Measurements from ENCODE around the gene TWIST2. TPM values are rescaled to one million over a fixed set of nuclear protein-coding genes. Genes with fewer than 3 reads are reported as not detected.

TWIST2 gene
- polyA plus RNA-seq, 1 of the 3 experiments (the other 2 are of a cell fraction): 19.5 TPM

GRCh38 chr2:238850091-238850490, 2.2 kb downstream of the TWIST2 start:
- H3K9ac ChIP-seq: peak overlapping the region; percentile 78; the same call in 1 of the 2 replicates
- H2AFZ ChIP-seq (ENCODE audit: low read depth): no peak overlapping the region
- H3K9me2 ChIP-seq: no peaks in the 10 kb centered on the region
- WGBS (ENCODE audit: low lambda C conversion rate): 89% methylated on average over 2 of the region's 2 CpGs
- DNase-seq: no peak
- H3K4me3 ChIP-seq (ENCODE audit: low read depth in 2 of 2, low read length in 1 of 2): peak overlapping the region in 1 of 2 experiments; percentile 89; a peak in 2 of 4 replicates
- H3K27ac ChIP-seq (ENCODE audit: low read depth in 2 of 2, low read length in 1 of 2): no peak overlapping the region
- no peaks in the 10 kb centered on the region for H3K9me3 ChIP-seq
- no peaks in the 10 kb centered on the region for H4K20me1 ChIP-seq (ENCODE audit: insufficient read depth)
- POLR2A ChIA-PET: no interaction called here
- H3K79me2 ChIP-seq (ENCODE audit: insufficient read depth): peaks cover 11% of the 10 kb centered on the region
- H3K27me3 ChIP-seq (ENCODE audit: insufficient read depth): no peaks in the 10 kb centered on the region
- CTCF ChIA-PET: interaction anchor here (1.5 to 2.0 kb wide), 2 partner anchors 24 to 65 kb away, joined by 5 to 7 read pairs; no protein-coding TSS in a partner anchor
- peak overlapping the region; percentile 94 for H3K4me2 ChIP-seq
- no peak for TF ChIP-seq RFX5 (IDR thresholded peaks at IDR 0.05; ENCODE audit: low read length)
- no peak for TF ChIP-seq JUND (IDR thresholded peaks at IDR 0.05)
- TF ChIP-seq TCF12 (IDR thresholded peaks at IDR 0.05): no peak
- no peak for TF ChIP-seq TEAD4 (IDR thresholded peaks at IDR 0.05; ENCODE audit: borderline replicate concordance, insufficient read depth)
- TF ChIP-seq MXI1 (IDR thresholded peaks at IDR 0.05; ENCODE audit: low read depth, low read length): no peak
- TF ChIP-seq SMC3 (IDR thresholded peaks at IDR 0.05; ENCODE audit: low read depth, low read length): no peak
- no peak for TF ChIP-seq EP300 (IDR thresholded peaks at IDR 0.05; ENCODE audit: borderline replicate concordance in 1 of 2, low read depth in 1 of 2, low read length in 1 of 2)
- no peak for TF ChIP-seq POLR2AphosphoS5 (IDR thresholded peaks at IDR 0.05; ENCODE audit: low read depth, low read length)
- no peak for TF ChIP-seq NFIC (IDR thresholded peaks at IDR 0.05; ENCODE audit: borderline replicate concordance)
- TF ChIP-seq EZH2phosphoT487 (IDR thresholded peaks at IDR 0.05; ENCODE audit: borderline replicate concordance, low read depth): no peak
- no peak for TF ChIP-seq FOSL2 (IDR thresholded peaks at IDR 0.05; ENCODE audit: borderline replicate concordance, low read depth)
- TF ChIP-seq USF2 (IDR thresholded peaks at IDR 0.05; ENCODE audit: borderline replicate concordance, low read depth, low read length): no peak
- TF ChIP-seq GATA2 (CRISPR knock-in tag; IDR thresholded peaks at IDR 0.05): no peak
- no peak for TF ChIP-seq MAX (IDR thresholded peaks at IDR 0.05; ENCODE audit: low read depth)
- TF ChIP-seq ZBTB33 (IDR thresholded peaks at IDR 0.05; ENCODE audit: borderline replicate concordance, low read depth): no peak
- TF ChIP-seq RAD21 (IDR thresholded peaks at IDR 0.05; ENCODE audit: low read length): no peak
- no peak for TF ChIP-seq USF1 (IDR thresholded peaks at IDR 0.05; ENCODE audit: borderline replicate concordance, low read depth)
- TF ChIP-seq MEF2A (IDR thresholded peaks at IDR 0.05; ENCODE audit: borderline replicate concordance, low read depth): no peak
- H3K4me1 ChIP-seq (ENCODE audit: control insufficient read depth in 1 of 2, insufficient read depth in 2 of 2, low read depth in 1 of 2, low read length in 1 of 2): no peaks in the 10 kb centered on the region; a peak in 1 of 4 replicates
- H3K36me3 ChIP-seq (replicated peaks in 1 of 2; ENCODE audit: control insufficient read depth in 1 of 2, insufficient read depth in 2 of 2, low read length in 1 of 2): peaks cover 0 to 3% of the 10 kb centered on the region in 2 experiments
- peaks cover 6% of the 10 kb centered on the region for H3F3A ChIP-seq (replicated peaks; ENCODE audit: insufficient read depth)
